Neuronal stem cell (in vitro differentiated cells): ENCODE measurements around the gene SPATA45.

Experiments
- DNase-seq: peaks from one replicate; pipeline ENCODE4 v3.0.0-alpha.2; 2013; ENCODE audit warnings: low spot score
- H2AFZ ChIP-seq: one replicate; pipeline ENCODE4 v1.6.1; 2013; ENCODE audit warnings: mild to moderate bottlenecking, low read length, inconsistent platforms
- H2AK5ac ChIP-seq: 2 replicates; pipeline ENCODE4 v1.6.1; 2013; ENCODE audit warnings: low read depth, mild to moderate bottlenecking, inconsistent platforms, low read length, moderate library complexity, mixed read lengths
- H2BK120ac ChIP-seq: 2 replicates; pipeline ENCODE4 v1.6.1; 2013; ENCODE audit warnings: low read depth, mild to moderate bottlenecking, inconsistent platforms, low read length, moderate library complexity, mixed read lengths
- H2BK12ac ChIP-seq: one replicate; pipeline ENCODE4 v1.6.1; 2013; ENCODE audit warnings: low read length, inconsistent platforms
- H2BK15ac ChIP-seq: 2 replicates; pipeline ENCODE4 v1.6.1; 2013; ENCODE audit warnings: mild to moderate bottlenecking, low read length, inconsistent platforms, mixed read lengths
- H2BK5ac ChIP-seq: one replicate; pipeline ENCODE4 v1.6.1; 2013; ENCODE audit warnings: inconsistent platforms, mild to moderate bottlenecking, low read length, moderate library complexity
- H3K14ac ChIP-seq: one replicate; pipeline ENCODE4 v1.6.1; 2013; ENCODE audit warnings: low read length, inconsistent platforms
- H3K18ac ChIP-seq: 2 replicates; pipeline ENCODE4 v1.6.1; 2013; ENCODE audit warnings: low read length, inconsistent platforms
- H3K23ac ChIP-seq: 2 replicates; pipeline ENCODE4 v1.6.1; 2013; ENCODE audit warnings: low read depth, mild to moderate bottlenecking, mixed read lengths, low read length, inconsistent platforms; ENCODE audit not compliant: poor library complexity
- H3K27ac ChIP-seq: replicated peaks from 3 replicates; pipeline ENCODE4 v1.5.1; 2013; ENCODE audit warnings: low read length, inconsistent platforms
- H3K27me3 ChIP-seq, 3 experiments: 2 replicates each; pipeline ENCODE4 v1.6.1; 2013; ENCODE audit warnings: low read length in 3 of 3, mild to moderate bottlenecking in 2 of 3, inconsistent platforms in 1 of 3, low read depth in 1 of 3, mixed read lengths in 1 of 3, moderate library complexity in 1 of 3; ENCODE audit not compliant: control insufficient read depth in 3 of 3, insufficient read depth in 3 of 3
- H3K36me3 ChIP-seq, 2 donors: replicated peaks in 1 of 2; 2 replicates each; pipeline ENCODE4 v1.6.1; 2013; ENCODE audit warnings: low read length in 2 of 2; ENCODE audit not compliant: control insufficient read depth in 2 of 2, insufficient read depth in 2 of 2
- H3K4ac ChIP-seq: 2 replicates; pipeline ENCODE4 v1.6.1; 2013; ENCODE audit warnings: inconsistent platforms, mild to moderate bottlenecking, low read length, moderate library complexity
- H3K4me1 ChIP-seq, 2 donors: 1 replicate in 1 of 2; 2 replicates in 1 of 2; pipeline ENCODE4 v1.6.1; 2013; ENCODE audit warnings: low read length in 2 of 2, low read depth in 1 of 2; ENCODE audit not compliant: control insufficient read depth in 2 of 2, insufficient read depth in 1 of 2
- H3K4me2 ChIP-seq: one replicate; pipeline ENCODE4 v1.6.1; 2013; ENCODE audit warnings: mild to moderate bottlenecking, low read length, inconsistent platforms; ENCODE audit not compliant: insufficient read depth, poor library complexity, severe bottlenecking
- H3K4me3 ChIP-seq, 2 donors: 2 replicates each; pipeline ENCODE4 v1.5.1; 2013; ENCODE audit warnings: low read length in 2 of 2, mild to moderate bottlenecking in 2 of 2, inconsistent platforms in 1 of 2, moderate library complexity in 1 of 2
- H3K79me1 ChIP-seq: one replicate; pipeline ENCODE4 v1.6.1; 2013; ENCODE audit warnings: low read depth, mild to moderate bottlenecking, inconsistent platforms, low read length, moderate library complexity
- H3K9ac ChIP-seq: one replicate; pipeline ENCODE4 v1.6.1; 2013; ENCODE audit warnings: mild to moderate bottlenecking, low read depth, low read length, inconsistent platforms; ENCODE audit not compliant: poor library complexity
- H3K9me3 ChIP-seq, 2 donors: replicated peaks in 1 of 2; 2 replicates each; pipeline versions ENCODE3 to v1.6.1; 2013; ENCODE audit warnings: low read length in 2 of 2, mild to moderate bottlenecking in 2 of 2, inconsistent platforms in 1 of 2, low read depth in 1 of 2, mixed read lengths in 1 of 2, moderate library complexity in 1 of 2; ENCODE audit not compliant: control insufficient read depth in 2 of 2, insufficient read depth in 1 of 2
- H4K8ac ChIP-seq: one replicate; pipeline ENCODE4 v1.6.1; 2013; ENCODE audit warnings: low read depth, mild to moderate bottlenecking, inconsistent platforms, low read length, moderate library complexity
- H4K91ac ChIP-seq: one replicate; pipeline ENCODE4 v1.6.1; 2013; ENCODE audit warnings: low read length, low read depth, mild to moderate bottlenecking, inconsistent platforms; ENCODE audit not compliant: poor library complexity
- WGBS, 2 donors: extraction: QIAGEN DNeasy Blood & Tissue Kit; methylation state at CpG; one replicate each; pipeline ENCODE4 v1.1.7; 2013; ENCODE audit warnings: missing lambda C conversion rate in 2 of 2, mixed read lengths in 1 of 2; ENCODE audit not compliant: insufficient read length in 2 of 2, insufficient replicate concordance in 1 of 2; ENCODE audit errors: extremely low coverage in 2 of 2; 5-methylcytosine and 5-hydroxymethylcytosine counted together

Gene SPATA45

GRCh38 chr1:212816567-212817278 lies 30.7 kb downstream of the SPATA45 start:
- no peak overlapping the region for H3K9ac ChIP-seq
- no CpG with 5 or more reads among the region's 3 CpGs for WGBS, 2 donors
- no peaks in the 10 kb centered on the region for H3K27me3 ChIP-seq
- no peaks in the 10 kb centered on the region for H3K79me1 ChIP-seq
- no peak overlapping the region for H2BK5ac ChIP-seq
- no peak overlapping the region for H2BK15ac ChIP-seq
- H2BK120ac ChIP-seq, result no peak overlapping the region
- no peak overlapping the region for H4K91ac ChIP-seq
- no peak for DNase-seq
- peaks cover 0 to 11% of the 10 kb centered on the region in 2 donors for H3K36me3 ChIP-seq
- no peak overlapping the region for H3K4ac ChIP-seq
- H3K23ac ChIP-seq, result no peak overlapping the region
- no peak overlapping the region for H3K4me2 ChIP-seq
- no peak overlapping the region for H2AK5ac ChIP-seq
- no peak overlapping the region for H3K27ac ChIP-seq
- H3K14ac ChIP-seq, result no peak overlapping the region
- no peak overlapping the region for H3K18ac ChIP-seq
- no peak overlapping the region for H4K8ac ChIP-seq
- H3K4me3 ChIP-seq, result no peak overlapping the region
- no peak overlapping the region for H2BK12ac ChIP-seq
- H3K9me3 ChIP-seq, result no peaks in the 10 kb centered on the region
- H2AFZ ChIP-seq, result no peak overlapping the region
- H3K4me1 ChIP-seq, result no peaks in the 10 kb centered on the region

GRCh38 chr1:212814537-212815334 lies 32.7 kb downstream of the SPATA45 start:
- no CpG with 5 or more reads among the region's 5 CpGs for WGBS, 2 donors
- no peak overlapping the region for H2AK5ac ChIP-seq

GRCh38 chr1:212805767-212806166 lies 41.7 kb downstream of the SPATA45 start:
- Histone ChIP-seq H4K91ac (no peak overlapping the region), H3K27me3 (no peaks in the 10 kb centered on the region), H3K23ac (no peak overlapping the region), H3K36me3 (peaks cover 2 to 67% of the 10 kb centered on the region in 2 donors), H4K8ac (no peak overlapping the region), H3K79me1 (no peaks in the 10 kb centered on the region), H3K4ac (no peak overlapping the region), H3K4me1 (no peaks in the 10 kb centered on the region), H2AFZ (no peak overlapping the region), H3K9ac (no peak overlapping the region), H3K9me3 (no peaks in the 10 kb centered on the region), H2BK15ac (no peak overlapping the region), H3K18ac (no peak overlapping the region), H2BK12ac (no peak overlapping the region), H3K4me3 (no peak overlapping the region), H2AK5ac (no peak overlapping the region), H3K27ac (no peak overlapping the region), H2BK5ac (no peak overlapping the region), H2BK120ac (no peak overlapping the region), H3K4me2 (no peak overlapping the region), H3K14ac (no peak overlapping the region)
- no CpG with 5 or more reads among the region's 3 CpGs for WGBS, 2 donors
- no peak for DNase-seq

More at GRCh38 chr1:212814537-212815334, 32.7 kb downstream of the SPATA45 start:
- Histone ChIP-seq H3K18ac (no peak overlapping the region), H3K4me3 (no peak overlapping the region), H3K4me1 (no peaks in the 10 kb centered on the region), H2AFZ (no peak overlapping the region), H3K27ac (no peak overlapping the region), H3K27me3 (no peaks in the 10 kb centered on the region), H3K14ac (no peak overlapping the region), H3K4me2 (no peak overlapping the region), H2BK5ac (no peak overlapping the region), H2BK120ac (no peak overlapping the region), H3K9me3 (no peaks in the 10 kb centered on the region), H4K8ac (no peak overlapping the region), H3K4ac (no peak overlapping the region), H3K79me1 (no peaks in the 10 kb centered on the region), H2BK15ac (no peak overlapping the region), H3K9ac (no peak overlapping the region), H2BK12ac (no peak overlapping the region), H3K23ac (no peak overlapping the region), H3K36me3 (peaks cover 0 to 11% of the 10 kb centered on the region in 2 donors), H4K91ac (no peak overlapping the region)
- DNase-seq, result no peak

DNA sequence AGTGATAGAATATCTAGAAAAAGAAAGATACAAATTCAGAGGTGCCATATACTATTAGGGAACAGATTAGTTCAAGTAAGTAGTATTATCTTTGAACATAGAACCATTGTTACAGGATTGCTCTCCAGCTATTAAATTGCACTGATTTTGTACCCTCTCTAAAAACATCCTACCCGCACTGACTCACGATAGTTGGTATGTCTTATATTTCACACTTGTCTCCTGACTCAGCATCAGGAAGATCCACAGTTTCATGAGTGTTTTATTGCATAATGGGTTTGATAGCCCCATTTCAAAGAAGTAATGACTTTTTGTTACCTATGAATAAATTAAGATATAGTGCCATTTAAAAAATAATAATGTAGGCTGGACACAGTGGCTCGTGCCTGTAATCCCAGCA lies 49.8 kb downstream of the SPATA45 start:
- Histone ChIP-seq H2AK5ac (no peak overlapping the region), H3K9me3 (no peaks in the 10 kb centered on the region), H3K4me1 (no peaks in the 10 kb centered on the region), H3K9ac (no peak overlapping the region), H2BK15ac (no peak overlapping the region), H3K4ac (no peak overlapping the region), H3K18ac (no peak overlapping the region), H3K27ac (no peak overlapping the region), H3K4me2 (no peak overlapping the region), H3K14ac (no peak overlapping the region), H2BK12ac (no peak overlapping the region), H4K8ac (no peak overlapping the region), H3K79me1 (no peaks in the 10 kb centered on the region), H2BK120ac (no peak overlapping the region), H3K36me3 (peaks cover 2 to 54% of the 10 kb centered on the region in 2 donors), H4K91ac (no peak overlapping the region), H2BK5ac (no peak overlapping the region), H3K27me3 (no peaks in the 10 kb centered on the region), H3K4me3 (no peak overlapping the region), H3K23ac (no peak overlapping the region), H2AFZ (no peak overlapping the region)
- no CpG with 5 or more reads among the region's 3 CpGs for WGBS, 2 donors
- DNase-seq, result no peak
